Measurements from ENCODE around the gene RBM4B. TPM values are rescaled to one million over a fixed set of nuclear protein-coding genes. Genes with fewer than 3 reads are reported as not detected.

RBM4B gene
- total and polyA plus RNA-seq, 2 of the 13 experiments (the other 11 are each of a cell fraction or from before 2014, with no cell fraction given): 25.8 to 32.4 TPM

DNA sequence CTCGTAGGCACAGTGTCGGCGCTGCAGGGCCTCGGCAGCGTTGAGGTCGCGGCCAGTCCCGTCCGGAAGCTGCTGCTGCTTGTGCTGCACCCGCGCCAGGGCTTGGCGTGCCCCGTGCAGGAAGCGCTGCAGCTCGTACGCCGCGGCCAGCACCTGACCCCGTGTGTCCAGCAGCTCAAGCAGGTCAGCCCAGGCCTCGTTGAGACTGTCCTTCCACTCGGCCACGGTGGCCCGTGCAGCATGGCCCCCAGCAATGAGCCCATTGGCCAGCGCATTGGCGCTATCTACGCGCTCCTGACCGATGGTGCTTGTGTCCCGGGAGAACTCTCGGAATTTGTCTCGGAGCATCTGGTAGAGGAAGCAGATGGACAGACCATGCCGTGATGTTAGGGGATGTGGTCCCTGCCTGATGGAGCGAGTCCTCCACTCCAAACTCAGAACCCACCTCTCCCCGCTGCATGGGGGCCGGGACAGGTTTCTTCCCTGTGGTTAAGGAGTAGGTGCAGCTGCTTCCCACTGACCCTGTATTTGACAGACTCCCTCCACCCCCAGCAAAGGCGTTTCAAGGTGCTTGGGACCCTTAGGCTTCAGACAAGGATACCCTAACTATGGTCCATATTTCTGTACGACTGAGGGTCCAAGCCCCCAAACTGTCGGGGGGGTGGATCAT is 13.8 kb upstream of the RBM4B start:
- TF ChIP-seq, protein P1, sequence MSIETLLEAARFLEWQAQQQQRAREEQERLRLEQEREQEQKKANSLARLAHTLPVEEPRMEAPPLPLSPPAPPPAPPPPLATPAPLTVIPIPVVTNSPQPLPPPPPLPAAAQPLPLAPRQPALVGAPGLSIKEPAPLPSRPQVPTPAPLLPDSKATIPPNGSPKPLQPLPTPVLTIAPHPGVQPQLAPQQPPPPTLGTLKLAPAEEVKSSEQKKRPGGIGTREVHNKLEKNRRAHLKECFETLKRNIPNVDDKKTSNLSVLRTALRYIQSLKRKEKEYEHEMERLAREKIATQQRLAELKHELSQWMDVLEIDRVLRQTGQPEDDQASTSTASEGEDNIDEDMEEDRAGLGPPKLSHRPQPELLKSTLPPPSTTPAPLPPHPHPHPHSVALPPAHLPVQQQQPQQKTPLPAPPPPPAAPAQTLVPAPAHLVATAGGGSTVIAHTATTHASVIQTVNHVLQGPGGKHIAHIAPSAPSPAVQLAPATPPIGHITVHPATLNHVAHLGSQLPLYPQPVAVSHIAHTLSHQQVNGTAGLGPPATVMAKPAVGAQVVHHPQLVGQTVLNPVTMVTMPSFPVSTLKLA (IDR thresholded peaks at IDR 0.05): no peak
- TF ChIP-seq ZNF607 (CRISPR knock-in tag; IDR thresholded peaks at IDR 0.05; ENCODE audit: borderline replicate concordance) (no peak), ZNF782 (CRISPR knock-in tag; IDR thresholded peaks at IDR 0.05; ENCODE audit: borderline replicate concordance) (no peak)
- TF ChIP-seq, protein P2, sequence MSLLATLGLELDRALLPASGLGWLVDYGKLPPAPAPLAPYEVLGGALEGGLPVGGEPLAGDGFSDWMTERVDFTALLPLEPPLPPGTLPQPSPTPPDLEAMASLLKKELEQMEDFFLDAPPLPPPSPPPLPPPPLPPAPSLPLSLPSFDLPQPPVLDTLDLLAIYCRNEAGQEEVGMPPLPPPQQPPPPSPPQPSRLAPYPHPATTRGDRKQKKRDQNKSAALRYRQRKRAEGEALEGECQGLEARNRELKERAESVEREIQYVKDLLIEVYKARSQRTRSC (CRISPR knock-in tag; IDR thresholded peaks at IDR 0.05; ENCODE audit: low read depth): no peak
- ATAC-seq: no peak
- no peak overlapping the region for H3K27ac ChIP-seq (ENCODE audit: extremely low read length, insufficient read depth, low read length)
- no peaks in the 10 kb centered on the region for H3K4me1 ChIP-seq (ENCODE audit: insufficient read depth, low read length)
- no peak overlapping the region for H2AFZ ChIP-seq (ENCODE audit: low read length)
- no peaks in the 10 kb centered on the region for H3K27me3 ChIP-seq (ENCODE audit: control insufficient read depth in 1 of 2, insufficient read depth in 2 of 2, low read length in 2 of 2)
- no peaks in the 10 kb centered on the region for H3K36me3 ChIP-seq (replicated peaks in 1 of 2; ENCODE audit: control insufficient read depth in 1 of 2, insufficient read depth in 2 of 2, low read length in 2 of 2)
- CTCF ChIA-PET (ENCODE audit: low intra/inter-chr PET ratio, low total read pairs): no interaction called here
- BruUV-seq (replicated peaks): no TSS peak
- in situ Hi-C loops (cut with HindIII; ENCODE audit: extremely low pct_ligation_motif_present, low pct_unique_long_range_greater_than_20kb): loop anchor here (5.0 to 10.0 kb wide), 3 partner anchors 141 to 287 kb away; partner anchors contain the start of gene C11orf86
- WGBS (ENCODE audit: low lambda C conversion rate): 91% methylated on average over 27 of the region's 38 CpGs
- H3K9me3 ChIP-seq (ENCODE audit: low read length): no peaks in the 10 kb centered on the region
- intact Hi-C loops (cut with micrococcal nuclease; ENCODE audit: unreplicated experiment): no loop called here
- H3K4me3 ChIP-seq (replicated peaks in 1 of 3; ENCODE audit: insufficient read depth in 1 of 3, low read depth in 2 of 3, low read length in 3 of 3): no peak overlapping the region
- H4K20me1 ChIP-seq (ENCODE audit: insufficient read depth, low read length): no peaks in the 10 kb centered on the region
- POLR2A ChIA-PET: no interaction called here
- no peak overlapping the region for H3K9ac ChIP-seq (ENCODE audit: insufficient read depth, low read depth, low read length)
- FAIRE-seq: no peak
- no peak for DNase-seq (ENCODE audit: low spot score)
- H3K4me2 ChIP-seq (ENCODE audit: low read depth, low read length): no peak overlapping the region
- no peaks in the 10 kb centered on the region for H3K79me2 ChIP-seq (ENCODE audit: insufficient read depth, low read length)

All from HepG2 (cell line).